RWPE1 (cell line): ENCODE measurements around the gene OTUD1.

Experiments used
- CTCF ChIA-PET: fragments of 350-600 bp; sonication (Branson Sonifier 250); formaldehyde crosslinking; extraction: SDS; loops from one replicate; lab custom pipeline; 2021; lab: Yijun Ruan, JAX
- POLR2A ChIA-PET: fragments of 400-600 bp; formaldehyde crosslinking; extraction: SDS; loops from one replicate; lab custom pipeline; 2020; ENCODE audit warnings: antibody characterized with exemption; ENCODE audit not compliant: low non-redundant PET; lab: Yijun Ruan, JAX
- DNase-seq: peaks from one replicate; pipeline ENCODE4 v3.0.0; 2012; ENCODE audit warnings: low spot score
- H3K27ac ChIP-seq: fragments of 450-650 bp; 2 replicates; pipeline ENCODE4 v1.5.1; 2017
- CTCF ChIP-seq: fragments of 450-650 bp; conservative IDR thresholded peaks from 2 replicates; pipeline ENCODE4 v1.5.1; 2017; ENCODE audit warnings: low read depth, mild to moderate bottlenecking

OTUD1 gene

GRCh38 chr10:23399701-23400144 is 39.2 kb upstream of the OTUD1 start:
- ChIA-PET CTCF (no interaction called here), POLR2A (no interaction called here)
- no peak for TF ChIP-seq CTCF
- H3K27ac ChIP-seq, result no peak overlapping the region
- DNase-seq, result no peak

- ChIA-PET POLR2A (no interaction called here), CTCF (no interaction called here)
- no peak overlapping the region for H3K27ac ChIP-seq
- TF ChIP-seq CTCF, result no peak
- DNase-seq, result no peak
Measured at GRCh38 chr10:23402856-23403255, 36.0 kb upstream of the OTUD1 start.

GRCh38 chr10:23403278-23403677 is 35.6 kb upstream of the OTUD1 start:
- CTCF ChIA-PET, result interaction anchor here (0.6 kb wide), 1 partner anchor 12 kb away, joined by 5 read pairs; no protein-coding TSS in a partner anchor
- no peak overlapping the region for H3K27ac ChIP-seq
- POLR2A ChIA-PET, result no interaction called here
- no peak for DNase-seq
- no peak for TF ChIP-seq CTCF

GRCh38 chr10:23403719-23404118 is 35.2 kb upstream of the OTUD1 start:
- no peak overlapping the region for H3K27ac ChIP-seq
- DNase-seq, result no peak
- ChIA-PET CTCF (interaction anchor here (0.6 kb wide), 1 partner anchor 11 kb away, joined by 5 read pairs; no protein-coding TSS in a partner anchor), POLR2A (no interaction called here)
- TF ChIP-seq CTCF, result no peak

- ChIA-PET POLR2A (no interaction called here), CTCF (no interaction called here)
Measured at GRCh38 chr10:23404461-23404980, 34.4 kb upstream of the OTUD1 start.

GRCh38 chr10:23405540-23405939 is 33.3 kb upstream of the OTUD1 start:
- POLR2A ChIA-PET, result no interaction called here
- no peak overlapping the region for H3K27ac ChIP-seq
- CTCF ChIA-PET, result interaction anchor here (0.6 kb wide), 1 partner anchor 80 kb away, joined by 6 read pairs; no protein-coding TSS in a partner anchor
- no peak for TF ChIP-seq CTCF
- no peak for DNase-seq

More at GRCh38 chr10:23404461-23404980, 34.4 kb upstream of the OTUD1 start:
- no peak for DNase-seq
- TF ChIP-seq CTCF, result no peak
- no peak overlapping the region for H3K27ac ChIP-seq

- CTCF ChIA-PET, result no interaction called here
Measured at GRCh38 chr10:23406409-23406808, 32.5 kb upstream of the OTUD1 start.

More at GRCh38 chr10:23406409-23406808, 32.5 kb upstream of the OTUD1 start:
- POLR2A ChIA-PET, result no interaction called here
- no peak for DNase-seq
- TF ChIP-seq CTCF, result no peak
- H3K27ac ChIP-seq, result no peak overlapping the region
